H9 (cell line): Measurements from ENCODE around the gene ENO3. TPM values are rescaled to one million over a fixed set of nuclear protein-coding genes. Genes with fewer than 3 reads are reported as not detected.

ENCODE experiments used
- DNase-seq: peaks from one replicate; pipeline ENCODE4 v3.0.0-alpha.2; 2017
- H2AFZ ChIP-seq: one replicate; pipeline ENCODE4 v1.6.1; 2013; ENCODE audit warnings: mild to moderate bottlenecking, low read length, control low read depth, moderate library complexity
- H2AK5ac ChIP-seq: 2 replicates; pipeline ENCODE4 v1.6.1; 2013; ENCODE audit warnings: low read length, control low read depth, mixed read lengths; ENCODE audit not compliant: insufficient read length
- H2BK120ac ChIP-seq: one replicate; pipeline ENCODE4 v1.6.1; 2013; ENCODE audit warnings: low read depth, mild to moderate bottlenecking, low read length, control low read depth, inconsistent platforms; ENCODE audit not compliant: poor library complexity, severe bottlenecking
- H2BK12ac ChIP-seq: 2 replicates; pipeline ENCODE4 v1.6.1; 2013; ENCODE audit warnings: low read length, control low read depth, mixed read lengths, low read depth; ENCODE audit not compliant: insufficient read length
- H2BK15ac ChIP-seq: 2 replicates; pipeline ENCODE4 v1.6.1; 2013; ENCODE audit warnings: low read depth, low read length, control low read depth
- H2BK20ac ChIP-seq: one replicate; pipeline ENCODE4 v1.6.1; 2013; ENCODE audit warnings: low read depth, mild to moderate bottlenecking, low read length, control low read depth, inconsistent platforms; ENCODE audit not compliant: poor library complexity, severe bottlenecking
- H2BK5ac ChIP-seq: 2 replicates; pipeline ENCODE4 v1.6.1; 2013; ENCODE audit warnings: low read length, control low read depth, mixed read lengths; ENCODE audit not compliant: insufficient read length
- H3K14ac ChIP-seq: 2 replicates; pipeline ENCODE4 v1.6.1; 2013; ENCODE audit warnings: low read length, control low read depth; ENCODE audit not compliant: insufficient read depth
- H3K18ac ChIP-seq: 2 replicates; pipeline ENCODE4 v1.6.1; 2013; ENCODE audit warnings: low read depth, mild to moderate bottlenecking, mixed read lengths, low read length, control low read depth; ENCODE audit not compliant: insufficient read length
- H3K23ac ChIP-seq: 2 replicates; pipeline ENCODE4 v1.6.1; 2013; ENCODE audit warnings: low read length, control low read depth, mixed read lengths, low read depth; ENCODE audit not compliant: insufficient read length
- H3K23me2 ChIP-seq: 2 replicates; pipeline ENCODE4 v1.6.1; 2013; ENCODE audit warnings: low read depth, mild to moderate bottlenecking, mixed read lengths, low read length, control low read depth; ENCODE audit not compliant: insufficient read length, poor library complexity, severe bottlenecking
- H3K27ac ChIP-seq: 2 replicates; pipeline ENCODE4 v1.5.1; 2013; ENCODE audit warnings: low read length, control low read depth, mixed read lengths, low read depth; ENCODE audit not compliant: insufficient read length
- H3K27me3 ChIP-seq: 2 replicates; pipeline ENCODE4 v1.6.1; 2013; ENCODE audit warnings: low read length, control low read depth, inconsistent platforms; ENCODE audit not compliant: insufficient read depth
- H3K4ac ChIP-seq: 2 replicates; pipeline ENCODE4 v1.6.1; 2013; ENCODE audit warnings: low read depth, mild to moderate bottlenecking, control low read depth, inconsistent platforms, low read length, moderate library complexity
- H3K4me1 ChIP-seq: 2 replicates; pipeline ENCODE4 v1.6.1; 2013; ENCODE audit warnings: low read length, control low read depth, inconsistent platforms; ENCODE audit not compliant: insufficient read depth
- H3K4me2 ChIP-seq: 2 replicates; pipeline ENCODE4 v1.6.1; 2013; ENCODE audit warnings: low read length, control low read depth, mixed read lengths; ENCODE audit not compliant: insufficient read length, insufficient read depth
- H3K56ac ChIP-seq: 2 replicates; pipeline ENCODE4 v1.6.1; 2013; ENCODE audit warnings: low read depth, mild to moderate bottlenecking, mixed read lengths, low read length, control low read depth; ENCODE audit not compliant: insufficient read length
- H3K79me1 ChIP-seq: 2 replicates; pipeline ENCODE4 v1.6.1; 2013; ENCODE audit warnings: low read depth, mild to moderate bottlenecking, moderate library complexity, low read length, control low read depth, inconsistent platforms; ENCODE audit not compliant: insufficient read depth, poor library complexity, severe bottlenecking
- H3K79me2 ChIP-seq: 2 replicates; pipeline ENCODE4 v1.6.1; 2013; ENCODE audit warnings: low read length, control low read depth, inconsistent platforms; ENCODE audit not compliant: insufficient read depth
- H3K9ac ChIP-seq: 2 replicates; pipeline ENCODE4 v1.6.1; 2013; ENCODE audit warnings: low read length, control low read depth, mixed read lengths; ENCODE audit not compliant: insufficient read length; ENCODE audit errors: extremely low read depth
- H3K9me3 ChIP-seq: one replicate; pipeline ENCODE4 v1.6.1; 2013; ENCODE audit warnings: low read depth, low read length, inconsistent platforms; ENCODE audit not compliant: control insufficient read depth
- H3T11ph ChIP-seq: one replicate; pipeline ENCODE4 v1.6.1; 2013; ENCODE audit warnings: mild to moderate bottlenecking, low read length, control low read depth, inconsistent platforms
- H4K20me1 ChIP-seq: one replicate; pipeline ENCODE4 v1.6.1; 2013; ENCODE audit not compliant: control insufficient read depth, insufficient read length, insufficient read depth
- H4K5ac ChIP-seq: 2 replicates; pipeline ENCODE4 v1.6.1; 2013; ENCODE audit warnings: low read depth, mild to moderate bottlenecking, mixed read lengths, low read length, control low read depth; ENCODE audit not compliant: insufficient read length
- H4K8ac ChIP-seq: replicated peaks from 2 replicates; pipeline ENCODE4 v1.6.1; 2013; ENCODE audit warnings: low read length, control low read depth, mixed read lengths, low read depth; ENCODE audit not compliant: insufficient read length
- H4K91ac ChIP-seq: 2 replicates; pipeline ENCODE4 v1.6.1; 2013; ENCODE audit warnings: low read depth, mild to moderate bottlenecking, moderate library complexity, mixed read lengths, low read length, control low read depth; ENCODE audit not compliant: insufficient read length
- H3K27ac Mint-ChIP-seq, 3 experiments: 2 replicates in 2 of 3; 3 replicates in 1 of 3; pipeline ENCODE4 v1.8.0; 2020 to 2021; ENCODE audit warnings: mixed read lengths in 3 of 3, mild to moderate bottlenecking in 1 of 3, moderate library complexity in 1 of 3
- H3K27me3 Mint-ChIP-seq: 2 replicates; pipeline ENCODE4 v1.8.0; 2021; ENCODE audit warnings: low read depth, mild to moderate bottlenecking, moderate library complexity, mixed read lengths
- H3K36me3 Mint-ChIP-seq, 3 experiments: 2 replicates in 2 of 3; 3 replicates in 1 of 3; pipeline ENCODE4 v1.8.0; 2020 to 2021; ENCODE audit warnings: low read depth in 3 of 3, mixed read lengths in 3 of 3; ENCODE audit not compliant: insufficient read depth in 1 of 3
- H3K4me1 Mint-ChIP-seq, 2 experiments: 2 replicates each; pipeline ENCODE4 v1.8.0; 2020; ENCODE audit warnings: mixed read lengths in 2 of 2
- H3K4me3 Mint-ChIP-seq, 2 experiments: 2 replicates in 1 of 2; 3 replicates in 1 of 2; pipeline ENCODE4 v1.8.0; 2020 to 2021; ENCODE audit warnings: mild to moderate bottlenecking in 2 of 2, mixed read lengths in 2 of 2, moderate library complexity in 1 of 2
- H3K9me3 Mint-ChIP-seq, 2 experiments: 2 replicates in 1 of 2; 3 replicates in 1 of 2; pipeline ENCODE4 v1.8.0; 2020; ENCODE audit warnings: mild to moderate bottlenecking in 2 of 2, mixed read lengths in 2 of 2, moderate library complexity in 1 of 2
- CTCF ChIP-seq: fragments of 200-600 bp; sonication (generic); conservative IDR thresholded peaks from 3 replicates; pipeline ENCODE4 v1.8.0; 2021; ENCODE audit warnings: antibody characterized with exemption, mild to moderate bottlenecking
- WGBS: extraction: QIAGEN DNeasy Blood & Tissue Kit; methylation state at CpG from one replicate; pipeline ENCODE4 v1.1.7; 2013; ENCODE audit warnings: missing lambda C conversion rate, low lambda C conversion rate, mixed read lengths; ENCODE audit not compliant: insufficient read length; ENCODE audit errors: extremely low coverage; 5-methylcytosine and 5-hydroxymethylcytosine counted together
- total RNA-seq: library from RNA; stranded (reverse); gene quantifications from 2 replicates; pipeline ENCODE4 v1.2.1, GENCODE V29; 2021

Gene ENO3
- total RNA-seq, 1 experiment from 2014 or later, result 25.4 TPM

DNA sequence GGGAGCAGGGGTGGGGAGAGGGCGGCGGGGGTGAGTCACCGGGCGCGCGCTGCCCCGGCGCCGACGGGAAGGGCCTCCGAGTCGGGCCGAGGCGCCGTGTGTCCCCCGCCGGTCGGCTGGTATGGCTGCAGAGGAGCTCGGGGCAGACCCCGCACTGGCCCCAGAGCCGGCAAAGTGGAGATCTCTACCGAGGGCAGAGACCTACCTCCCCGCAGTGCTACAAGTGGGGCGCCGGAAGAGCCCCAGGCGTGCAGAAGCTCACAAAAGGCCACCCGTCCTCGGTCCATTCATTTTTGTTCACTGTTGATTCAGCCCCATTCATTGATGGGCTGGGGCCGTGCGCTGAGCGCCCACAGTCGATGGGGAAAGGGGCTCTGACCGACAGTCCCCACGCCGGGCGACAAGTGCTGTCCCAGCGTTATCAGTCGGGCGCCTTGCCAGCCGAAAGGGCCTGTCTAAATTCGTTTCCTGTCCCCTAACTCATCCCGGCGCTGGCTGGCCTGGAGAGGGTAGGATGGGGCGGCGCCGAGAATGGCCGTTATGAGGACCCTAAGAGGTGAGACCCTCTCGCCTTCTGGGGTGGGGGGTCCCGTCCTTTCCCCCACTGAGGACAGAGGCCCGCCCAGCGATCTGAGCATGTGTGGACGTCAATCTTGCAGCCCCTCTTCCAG is 709 bp upstream of the ENO3 start:
- peaks cover 4% of the 10 kb centered on the region; the same call in 1 of the 2 replicates for H3K4me1 ChIP-seq
- H3K27ac Mint-ChIP-seq, result peak overlapping the region; percentile 84 to 94 (median 93)
- no peak overlapping the region for H2BK120ac ChIP-seq
- no peak overlapping the region for H3K23ac ChIP-seq
- no peaks in the 10 kb centered on the region for H3K9me3 ChIP-seq
- H3T11ph ChIP-seq, result no peak overlapping the region
- no peak overlapping the region for H4K5ac ChIP-seq
- peaks cover 41 to 42% of the 10 kb centered on the region in 2 experiments for H3K4me1 Mint-ChIP-seq
- WGBS, result no CpG with 5 or more reads among the region's 52 CpGs
- H3K23me2 ChIP-seq, result peaks cover 23% of the 10 kb centered on the region
- peak overlapping the region; percentile 49; the same call in 1 of the 2 replicates for H3K14ac ChIP-seq
- H3K27me3 Mint-ChIP-seq, result peaks cover 3% of the 10 kb centered on the region; the same call in 1 of the 2 replicates
- H2AK5ac ChIP-seq, result no peak overlapping the region
- H3K56ac ChIP-seq, result no peak overlapping the region
- H3K27ac ChIP-seq, result no peak overlapping the region
- H3K79me2 ChIP-seq, result peaks cover 13% of the 10 kb centered on the region; the same call in 1 of the 2 replicates
- no peak overlapping the region for H4K8ac ChIP-seq
- no peak overlapping the region for H2BK5ac ChIP-seq
- H2BK20ac ChIP-seq, result no peak overlapping the region
- DNase-seq, result peak; percentile 78
- no peak overlapping the region for H3K4ac ChIP-seq
- no peak overlapping the region for H4K91ac ChIP-seq
- H4K20me1 ChIP-seq, result no peaks in the 10 kb centered on the region
- peaks cover 0 to 2% of the 10 kb centered on the region in 2 experiments; a peak in 2 of 5 replicates for H3K9me3 Mint-ChIP-seq
- H2AFZ ChIP-seq, result no peak overlapping the region
- no peak for TF ChIP-seq CTCF
- H3K18ac ChIP-seq, result peak overlapping the region; percentile 80
- H3K4me2 ChIP-seq, result peak overlapping the region; percentile 72
- peak overlapping the region; percentile 6 for H3K9ac ChIP-seq
- H3K4me3 Mint-ChIP-seq, result peak overlapping the region; percentile 87 to 95
- H3K79me1 ChIP-seq, result peaks cover 4% of the 10 kb centered on the region
- H3K27me3 ChIP-seq, result no peaks in the 10 kb centered on the region
- no peak overlapping the region for H2BK15ac ChIP-seq
- peaks cover 15 to 23% (median 19%) of the 10 kb centered on the region in 3 experiments for H3K36me3 Mint-ChIP-seq
- no peak overlapping the region for H2BK12ac ChIP-seq
